ENCODE results near the gene VAV3. TPM values are rescaled to one million over a fixed set of nuclear protein-coding genes. Genes with fewer than 3 reads are reported as not detected.

Gene VAV3
- total and polyA plus RNA-seq, 9 of the 15 experiments (the other 6 are each of a cell fraction or from before 2014, with no cell fraction given), result not detected

GRCh38 chr1:107896936-107897335 is 68.0 kb downstream of the VAV3 start (continued):
- TF ChIP-seq CHD7 (IDR thresholded peaks at IDR 0.05; ENCODE audit: low read depth, low read length), result no peak
- no peak for TF ChIP-seq NFE2 (IDR thresholded peaks at IDR 0.05; ENCODE audit: low read depth)
- no peak for TF ChIP-seq PREB (CRISPR knock-in tag; IDR thresholded peaks at IDR 0.05)
- no peak for TF ChIP-seq ZBED1 (IDR thresholded peaks at IDR 0.05)
- TF ChIP-seq PML (IDR thresholded peaks at IDR 0.05; ENCODE audit: low read length), result no peak
- TF ChIP-seq, protein P1, sequence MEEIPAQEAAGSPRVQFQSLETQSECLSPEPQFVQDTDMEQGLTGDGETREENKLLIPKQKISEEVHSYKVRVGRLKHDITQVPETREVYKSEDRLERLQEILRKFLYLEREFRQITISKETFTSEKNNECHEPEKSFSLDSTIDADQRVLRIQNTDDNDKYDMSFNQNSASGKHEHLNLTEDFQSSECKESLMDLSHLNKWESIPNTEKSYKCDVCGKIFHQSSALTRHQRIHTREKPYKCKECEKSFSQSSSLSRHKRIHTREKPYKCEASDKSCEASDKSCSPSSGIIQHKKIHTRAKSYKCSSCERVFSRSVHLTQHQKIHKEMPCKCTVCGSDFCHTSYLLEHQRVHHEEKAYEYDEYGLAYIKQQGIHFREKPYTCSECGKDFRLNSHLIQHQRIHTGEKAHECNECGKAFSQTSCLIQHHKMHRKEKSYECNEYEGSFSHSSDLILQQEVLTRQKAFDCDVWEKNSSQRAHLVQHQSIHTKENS (CRISPR knock-in tag; IDR thresholded peaks at IDR 0.05), result no peak
- no peak for TF ChIP-seq HCFC1 (IDR thresholded peaks at IDR 0.05; ENCODE audit: low read depth, low read length)
- no peak for TF ChIP-seq PBX2 (CRISPR knock-in tag; IDR thresholded peaks at IDR 0.05; ENCODE audit: low read depth)
- TF ChIP-seq PBX2 (tag; conservative IDR thresholded peaks at IDR 0.05; ENCODE audit: low read depth), result no peak
- no peak for TF ChIP-seq SMARCB1 (IDR thresholded peaks at IDR 0.05; ENCODE audit: insufficient read length, low read depth)
- TF ChIP-seq ESRRA (IDR thresholded peaks at IDR 0.05; ENCODE audit: borderline replicate concordance, low read depth), result no peak
